ENCODE results near the gene FAM117A. TPM values are rescaled to one million over a fixed set of nuclear protein-coding genes. Genes with fewer than 3 reads are reported as not detected.
A peak's percentile ranks its signal among the peaks of the same experiment; 100 is the strongest.

The FAM117A gene
- total RNA-seq, 2 donors from 2014 or later: 15.1 to 15.5 TPM

GRCh38 chr17:49698005-49698404, 65.9 kb downstream of the FAM117A start:
- H3K36me3 ChIP-seq: peaks cover 32% of the 10 kb centered on the region
- H3K27me3 ChIP-seq: no peaks in the 10 kb centered on the region
- no peak for TF ChIP-seq CTCF (IDR thresholded peaks at IDR 0.05)
- H3K9me3 ChIP-seq: no peaks in the 10 kb centered on the region
- H3K4me1 ChIP-seq: peaks cover 0 to 6% of the 10 kb centered on the region in 2 donors
- no peak for DNase-seq (ENCODE audit: low spot score)
- H3K27ac ChIP-seq: peak overlapping the region in 1 of 2 donors; percentile 3
- no peak overlapping the region for H3K4me3 ChIP-seq

- H3K9me3 ChIP-seq: no peaks in the 10 kb centered on the region
- H3K27ac ChIP-seq: no peak overlapping the region
- no peaks in the 10 kb centered on the region for H3K27me3 ChIP-seq
- peaks cover 0 to 21% of the 10 kb centered on the region in 2 donors for H3K4me1 ChIP-seq
- no peak for DNase-seq (ENCODE audit: low spot score)
- TF ChIP-seq CTCF (IDR thresholded peaks at IDR 0.05): no peak
- H3K4me3 ChIP-seq: no peak overlapping the region
- peaks cover 15% of the 10 kb centered on the region for H3K36me3 ChIP-seq
Observed at GRCh38 chr17:49696233-49696761, 67.6 kb downstream of the FAM117A start.

- H3K36me3 ChIP-seq: peaks cover 10% of the 10 kb centered on the region
- no peaks in the 10 kb centered on the region for H3K27me3 ChIP-seq
- H3K9me3 ChIP-seq: no peaks in the 10 kb centered on the region
- DNase-seq (ENCODE audit: low spot score): no peak
- H3K4me1 ChIP-seq: peaks cover 0 to 26% of the 10 kb centered on the region in 2 donors
- no peak overlapping the region for H3K27ac ChIP-seq
- TF ChIP-seq CTCF (IDR thresholded peaks at IDR 0.05): peak in 1 of 2 donors; percentile 26
- H3K4me3 ChIP-seq: no peak overlapping the region
Observed at GRCh38 chr17:49695698-49696232, 68.2 kb downstream of the FAM117A start.

GRCh38 chr17:49694847-49695697, 68.9 kb downstream of the FAM117A start:
- Histone ChIP-seq H3K36me3 (peaks cover 5% of the 10 kb centered on the region), H3K27ac (no peak overlapping the region), H3K4me1 (peaks cover 0 to 33% of the 10 kb centered on the region in 2 donors), H3K27me3 (no peaks in the 10 kb centered on the region), H3K9me3 (no peaks in the 10 kb centered on the region), H3K4me3 (no peak overlapping the region)
- no peak for DNase-seq (ENCODE audit: low spot score)
- peak; percentile 92 to 96 for TF ChIP-seq CTCF (IDR thresholded peaks at IDR 0.05)

GRCh38 chr17:49692751-49693150, 71.2 kb downstream of the FAM117A start:
- Histone ChIP-seq H3K4me3 (no peak overlapping the region), H3K36me3 (no peaks in the 10 kb centered on the region), H3K27ac (peak overlapping the region; percentile 76 to 93), H3K27me3 (no peaks in the 10 kb centered on the region), H3K9me3 (no peaks in the 10 kb centered on the region), H3K4me1 (peaks cover 0 to 43% of the 10 kb centered on the region in 2 donors)
- DNase-seq (ENCODE audit: low spot score): no peak
- TF ChIP-seq CTCF (IDR thresholded peaks at IDR 0.05): no peak
